HL-60 (cell line): Measurements from ENCODE around the gene IFITM2.
A peak's percentile ranks its signal among the peaks of the same experiment; 100 is the strongest.
"Not testable (repeated sequence)": the region's sequence is repeated elsewhere in the genome, so short reads cannot be mapped to it uniquely, and the experiment has no call there.

Experiments used
- DNase-seq, 2 experiments: peaks; one replicate each; pipeline ENCODE4 v3.0.0-alpha.2; 2010 to 2020; ENCODE audit warnings: low read depth in 1 of 2, low spot score in 1 of 2
- H3K27ac ChIP-seq: fragments of 250-450 bp; sonication (Bioruptor Pico); replicated peaks from 2 replicates; pipeline ENCODE4 v1.5.1; 2020; ENCODE audit warnings: mild to moderate bottlenecking, moderate library complexity
- H3K27me3 ChIP-seq: fragments of 250-450 bp; sonication (Bioruptor Pico); 2 replicates; pipeline ENCODE4 v1.5.1; 2021; ENCODE audit warnings: mild to moderate bottlenecking, moderate library complexity; ENCODE audit not compliant: insufficient read depth, poor library complexity, severe bottlenecking
- H3K4me3 ChIP-seq: replicated peaks from 2 replicates; pipeline ENCODE4 v1.5.1; 2011; ENCODE audit warnings: mild to moderate bottlenecking, control low read depth, low read length; ENCODE audit not compliant: insufficient read depth
- CTCF ChIP-seq: IDR thresholded peaks from one replicate; pipeline ENCODE4 v1.5.1; 2011; ENCODE audit warnings: low read length, control low read depth, inconsistent platforms; ENCODE audit not compliant: insufficient read depth
- GABPA ChIP-seq: IDR thresholded peaks from 2 replicates; pipeline ENCODE4 v1.6.1; 2012; ENCODE audit warnings: low read depth
- POLR2AphosphoS5 ChIP-seq: IDR thresholded peaks from 2 replicates; pipeline ENCODE4 v1.6.1; 2012; ENCODE audit warnings: low read depth
- REST ChIP-seq: IDR thresholded peaks from 2 replicates; pipeline ENCODE4 v1.6.1; 2012; ENCODE audit warnings: low read depth; ENCODE audit not compliant: insufficient replicate concordance
- SPI1 ChIP-seq: IDR thresholded peaks from 2 replicates; pipeline ENCODE4 v1.6.1; 2012; ENCODE audit warnings: low read depth, mild to moderate bottlenecking, borderline replicate concordance
- long read RNA-seq: library from polyadenylated mRNA; unstranded; transcript quantifications from one replicate; pipeline ENCODE4 v2.0.0, GENCODE V29; 2020

The IFITM2 gene
- long read RNA-seq, transcript IFITM2-206 (2 exons, 892 nt), result major isoform, 12 of 14 reads
- long read RNA-seq, partial matches to known transcripts, result 0 of 14 reads
- long read RNA-seq, other reads (novel, unspliced or antisense), result 2 of 14 reads

- peak within 1 kb of the TSS; percentile 43 for H3K27ac ChIP-seq
- TF ChIP-seq SPI1 (peak; percentile 51; the same call in 1 of the 2 replicates), GABPA (peak; percentile 39; the same call in 1 of the 2 replicates), POLR2AphosphoS5 (peak; percentile 59)
- H3K27me3 ChIP-seq, result not testable (repeated sequence)
- H3K4me3 ChIP-seq, result peak within 1 kb of the TSS; percentile 32
- DNase-seq, result peak; percentile 77 to 91
Observed at GRCh38 chr11:307766-308708, at the start of gene IFITM2. Gene IFITM2, plus strand, starts transcription at chr11:307816. Its CDS starts 377 bp downstream, at chr11:308193.

GRCh38 chr11:259413-259812 is 48.2 kb upstream of the IFITM2 start:
- Histone ChIP-seq H3K27ac (no peak overlapping the region), H3K4me3 (no peak overlapping the region), H3K27me3 (no peaks in the 10 kb centered on the region)
- no peak for DNase-seq
- peak; percentile 50; the same call in 1 of the 2 replicates for TF ChIP-seq SPI1
- no peak for TF ChIP-seq CTCF

GRCh38 chr11:261624-262023 is 46.0 kb upstream of the IFITM2 start:
- H3K27me3 ChIP-seq, result no peaks in the 10 kb centered on the region
- DNase-seq, result no peak
- H3K4me3 ChIP-seq, result no peak overlapping the region
- H3K27ac ChIP-seq, result no peak overlapping the region
- TF ChIP-seq GABPA (no peak), REST (no peak), SPI1 (no peak), CTCF (no peak), POLR2AphosphoS5 (no peak)

- TF ChIP-seq REST (no peak), SPI1 (no peak), CTCF (no peak), POLR2AphosphoS5 (no peak), GABPA (no peak)
- Histone ChIP-seq H3K4me3 (no peak overlapping the region), H3K27ac (no peak overlapping the region), H3K27me3 (no peaks in the 10 kb centered on the region)
- peak; percentile 48 to 59 for DNase-seq
Observed at GRCh38 chr11:266676-267439, 40.8 kb upstream of the IFITM2 start.
